Activated CD4-positive, CD25-positive, alpha-beta regulatory T cell treated with anti-CD3 and anti-CD28 coated beads, Interleukin-2, amount 50 U/mL, for 16 hours (primary cell): Measurements from ENCODE around the gene SH3BP4.

ENCODE experiments used
- DNase-seq: peaks from one replicate; pipeline ENCODE4 v3.0.0-alpha.2; 2020; ENCODE audit warnings: low read depth, low spot score

The SH3BP4 gene

GRCh38 chr2:234967201-234967869 is 15.5 kb downstream of the SH3BP4 start:
- DNase-seq: no peak

- DNase-seq: no peak
Measured at GRCh38 chr2:234967870-234968208, 16.0 kb downstream of the SH3BP4 start.

- DNase-seq: no peak
Measured at GRCh38 chr2:234968631-234969305, 17.0 kb downstream of the SH3BP4 start.

GRCh38 chr2:234969306-234970098 is 17.7 kb downstream of the SH3BP4 start:
- no peak for DNase-seq

- DNase-seq: no peak
Measured at GRCh38 chr2:234970099-234970440, 18.3 kb downstream of the SH3BP4 start.

- DNase-seq: no peak
Measured at GRCh38 chr2:234970477-234970882, 18.7 kb downstream of the SH3BP4 start.

GRCh38 chr2:234971496-234971895 is 19.7 kb downstream of the SH3BP4 start:
- no peak for DNase-seq

- no peak for DNase-seq
Measured at GRCh38 chr2:234973008-234973407, 21.2 kb downstream of the SH3BP4 start.

- no peak for DNase-seq
Measured at GRCh38 chr2:234974501-234975385, 22.9 kb downstream of the SH3BP4 start.

GRCh38 chr2:234975611-234976010 is 23.8 kb downstream of the SH3BP4 start:
- no peak for DNase-seq

- DNase-seq: no peak
Measured at GRCh38 chr2:234976479-234977227, 24.8 kb downstream of the SH3BP4 start.

GRCh38 chr2:234977228-234977679 is 25.4 kb downstream of the SH3BP4 start:
- DNase-seq: no peak

GRCh38 chr2:234978466-234979203 is 26.8 kb downstream of the SH3BP4 start:
- no peak for DNase-seq

- no peak for DNase-seq
Measured at GRCh38 chr2:234979204-234980167, 27.7 kb downstream of the SH3BP4 start.

GRCh38 chr2:234980451-234981187 is 28.8 kb downstream of the SH3BP4 start:
- DNase-seq: no peak

- no peak for DNase-seq
Measured at GRCh38 chr2:234981197-234982095, 29.6 kb downstream of the SH3BP4 start.

GRCh38 chr2:234982096-234982834 is 30.4 kb downstream of the SH3BP4 start:
- no peak for DNase-seq
